Body of pancreas (tissue), 4 donors: ENCODE results near the gene ST6GALNAC3.

ENCODE experiments used
- CTCF ChIP-seq, 7 experiments: fragments of 450-650 bp in 4 of 7; fragments of 200-600 bp in 3 of 7; sonication (generic) in 3 of 7; IDR thresholded peaks; one replicate each; pipeline ENCODE4 v1.5.1; 2016 to 2019; ENCODE audit warnings: antibody characterized with exemption in 7 of 7
- POLR2A ChIP-seq, 3 donors: fragments of 450-650 bp; IDR thresholded peaks; one replicate each; pipeline ENCODE4 v1.6.1; 2016; ENCODE audit warnings: antibody characterized with exemption in 3 of 3, mild to moderate bottlenecking in 2 of 3

- TF ChIP-seq CTCF (IDR thresholded peaks at IDR 0.05) (no peak), POLR2A (IDR thresholded peaks at IDR 0.05) (no peak)
Observed at GRCh38 chr1:76390456-76390855, 315.9 kb downstream of the ST6GALNAC3 start.
